Endothelial cell of umbilical vein (primary cell): Measurements from ENCODE around the gene BLOC1S4. TPM values are rescaled to one million over a fixed set of nuclear protein-coding genes. Genes with fewer than 3 reads are reported as not detected.

ENCODE experiments used
- BruUV-seq: library from RNA; stranded (reverse); fragments of 400-500 nt; replicated peaks from 2 replicates; lab custom pipeline; 2021; lab: Mats Ljungman, UMichigan
- CTCF ChIA-PET: fragments of 300-600, 350-600 bp; sonication (Branson Sonifier 250); formaldehyde crosslinking; loops from one replicate; lab custom pipeline; 2021; ENCODE audit warnings: antibody characterized with exemption, inconsistent platforms; lab: Charles Lee
- POLR2A ChIA-PET: fragments of 300-600, 350-600 bp; sonication (Branson Sonifier 250); formaldehyde crosslinking; loops from one replicate; lab custom pipeline; 2021; ENCODE audit warnings: antibody characterized with exemption, inconsistent platforms; lab: Charles Lee
- DNase-seq: peaks from one replicate; pipeline ENCODE4 v3.0.0-alpha.2; 2011; ENCODE audit warnings: low read depth, low spot score
- FAIRE-seq: peaks from 2 replicates; lab custom pipeline; 2011; peaks lifted over from hg19 to GRCh38; lab: Jason Lieb, UNC
- H2AFZ ChIP-seq: 2 replicates; pipeline ENCODE4 v1.6.0; 2012; ENCODE audit warnings: low read depth, low read length, control low read depth, inconsistent platforms
- H3K27ac ChIP-seq: 2 replicates; pipeline ENCODE4 v1.5.1; 2011; ENCODE audit warnings: low read depth, mild to moderate bottlenecking, control low read depth, low read length, moderate library complexity; ENCODE audit not compliant: insufficient read depth
- H3K27me3 ChIP-seq, 2 experiments: 2 replicates each; pipeline versions ENCODE4 v1.6.0 to v1.6.1; 2011; ENCODE audit warnings: low read length in 2 of 2, mixed read lengths in 1 of 2; ENCODE audit not compliant: control insufficient read depth in 2 of 2, insufficient read depth in 2 of 2
- H3K36me3 ChIP-seq, 2 experiments: 2 replicates in 1 of 2; 3 replicates in 1 of 2; pipeline ENCODE4 v1.5.1; 2011; ENCODE audit warnings: low read length in 2 of 2, mild to moderate bottlenecking in 1 of 2, moderate library complexity in 1 of 2; ENCODE audit not compliant: control insufficient read depth in 2 of 2, insufficient read depth in 2 of 2; ENCODE audit errors: extremely low read depth in 1 of 2
- H3K4me1 ChIP-seq: 3 replicates; pipeline ENCODE4 v1.5.1; 2011; ENCODE audit warnings: mild to moderate bottlenecking, low read length; ENCODE audit not compliant: control insufficient read depth, insufficient read depth; ENCODE audit errors: extremely low read depth
- H3K4me2 ChIP-seq: 2 replicates; pipeline ENCODE4 v1.6.1; 2011; ENCODE audit warnings: low read length, control low read depth, mixed read lengths; ENCODE audit not compliant: insufficient read depth
- H3K4me3 ChIP-seq, 3 experiments: fragments of 200-600 bp in 1 of 3; sonication (generic), shearing (Covaris generic) in 1 of 3; replicated peaks in 1 of 3; 2 replicates each; pipeline ENCODE4 v1.5.1; 2011 to 2016; ENCODE audit warnings: control low read depth in 3 of 3, low read length in 3 of 3, mild to moderate bottlenecking in 2 of 3, inconsistent platforms in 1 of 3, low read depth in 1 of 3, moderate library complexity in 1 of 3; ENCODE audit not compliant: insufficient read depth in 1 of 3
- H3K79me2 ChIP-seq: 2 replicates; pipeline ENCODE4 v1.6.0; 2012; ENCODE audit warnings: low read length, inconsistent platforms; ENCODE audit not compliant: control insufficient read depth, insufficient read depth
- H3K9ac ChIP-seq: replicated peaks from 2 replicates; pipeline ENCODE3; 2011; ENCODE audit warnings: low read length, control low read depth; ENCODE audit not compliant: insufficient read depth; ENCODE audit errors: extremely low read depth
- H3K9me1 ChIP-seq: replicated peaks from 3 replicates; pipeline ENCODE4 v1.6.0; 2011; ENCODE audit warnings: mild to moderate bottlenecking, low read length; ENCODE audit not compliant: control insufficient read depth, insufficient read depth; ENCODE audit errors: extremely low read depth
- H3K9me3 ChIP-seq: replicated peaks from 2 replicates; pipeline ENCODE4 v1.5.1; 2012; ENCODE audit warnings: low read length, inconsistent platforms; ENCODE audit not compliant: control insufficient read depth, insufficient read depth
- H4K20me1 ChIP-seq: replicated peaks from 2 replicates; pipeline ENCODE3; 2011; ENCODE audit warnings: mild to moderate bottlenecking, low read length; ENCODE audit not compliant: control insufficient read depth, insufficient read depth; ENCODE audit errors: extremely low read depth
- CTCF ChIP-seq, 2 donors: IDR thresholded peaks; 1 replicate in 1 of 2; 2 replicates in 1 of 2; pipeline ENCODE4 v1.5.1; 2011; ENCODE audit warnings: low read length in 2 of 2, mild to moderate bottlenecking in 2 of 2, moderate library complexity in 2 of 2, control low read depth in 1 of 2, inconsistent platforms in 1 of 2, low read depth in 1 of 2; ENCODE audit not compliant: insufficient read depth in 1 of 2; ENCODE audit errors: extremely low read depth in 1 of 2
- EZH2 ChIP-seq: IDR thresholded peaks from 2 replicates; pipeline ENCODE4 v1.6.1; 2012; ENCODE audit warnings: borderline replicate concordance, low read depth, mild to moderate bottlenecking, moderate library complexity, low read length, inconsistent platforms; ENCODE audit not compliant: severe bottlenecking
- FOS ChIP-seq: IDR thresholded peaks from 2 replicates; pipeline ENCODE4 v1.6.1; 2011; ENCODE audit warnings: mild to moderate bottlenecking, low read length, moderate library complexity, borderline replicate concordance; ENCODE audit not compliant: insufficient read depth
- GATA2 ChIP-seq: IDR thresholded peaks from 2 replicates; pipeline ENCODE4 v1.7.0; 2011; ENCODE audit warnings: low read depth, mild to moderate bottlenecking, moderate library complexity, mixed read lengths, low read length; ENCODE audit not compliant: insufficient read length, insufficient read depth
- JUN ChIP-seq: IDR thresholded peaks from 2 replicates; pipeline ENCODE4 v1.6.1; 2011; ENCODE audit warnings: borderline replicate concordance, low read depth; ENCODE audit not compliant: insufficient read length, insufficient read depth
- MYC ChIP-seq: IDR thresholded peaks from one replicate; pipeline ENCODE4 v1.6.1; 2011; ENCODE audit warnings: mild to moderate bottlenecking, low read depth, low read length
- POLR2A ChIP-seq: IDR thresholded peaks from 2 replicates; pipeline ENCODE4 v1.6.1; 2012; ENCODE audit warnings: low read depth, mild to moderate bottlenecking, control low read depth, low read length
- dilution Hi-C: fragments of 300-500 bp; cut with MboI; formaldehyde crosslinking; loops from one replicate; pipeline ENCODE4 v1.15.0; 2019; ENCODE audit warnings: low sequenced_read_pairs; ENCODE audit not compliant: extremely low pct_ligation_motif_present
- intact Hi-C: fragments of 100-400 bp; cut with micrococcal nuclease; formaldehyde crosslinking; loops from one replicate; pipeline ENCODE4 v1.10.0; 2022
- polyA plus RNA-seq, 4 experiments: library from polyadenylated mRNA; depleted of rRNA in 3 of 4; stranded (reverse) in 3 of 4; unstranded in 1 of 4; fragments of >200 nt; gene quantifications; 2 replicates each; pipeline versions ENCODE4 v1.2.1 to v1.2.3, GENCODE V29; 2011 to 2012; ENCODE audit warnings: missing spikeins in 1 of 4
- total RNA-seq: library from RNA; stranded (reverse); gene quantifications from 2 replicates; pipeline ENCODE4 v1.2.3, GENCODE V29; 2021
- TF ChIP-seq, protein P1 (sequence below): IDR thresholded peaks from 2 replicates; pipeline ENCODE4 v1.6.1; 2011; ENCODE audit not compliant: insufficient read depth, insufficient read length

BLOC1S4 gene
- total and polyA plus RNA-seq, 2 donors (not counting 3 experiments of a cell fraction or from before 2014, with no cell fraction given): 12.7 to 16.9 TPM

- ChIA-PET CTCF (interaction anchor here (1.2 to 1.3 kb wide), 2 partner anchors 13 to 140 kb away, joined by 8 to 11 read pairs; no protein-coding TSS in a partner anchor), POLR2A (no interaction called here)
- Histone ChIP-seq H3K27ac (no peak overlapping the region), H3K4me2 (no peak overlapping the region), H3K36me3 (no peaks in the 10 kb centered on the region), H3K9me3 (no peaks in the 10 kb centered on the region), H3K79me2 (no peaks in the 10 kb centered on the region), H4K20me1 (no peaks in the 10 kb centered on the region), H2AFZ (no peak overlapping the region), H3K27me3 (no peaks in the 10 kb centered on the region), H3K4me1 (peaks cover 3% of the 10 kb centered on the region), H3K9ac (no peak overlapping the region), H3K9me1 (no peaks in the 10 kb centered on the region), H3K4me3 (no peak overlapping the region)
- dilution Hi-C loops (no loop called here), intact Hi-C loops (no loop called here)
- no TSS peak for BruUV-seq
- FAIRE-seq (no peak), DNase-seq (no peak)
- TF ChIP-seq, protein P1, sequence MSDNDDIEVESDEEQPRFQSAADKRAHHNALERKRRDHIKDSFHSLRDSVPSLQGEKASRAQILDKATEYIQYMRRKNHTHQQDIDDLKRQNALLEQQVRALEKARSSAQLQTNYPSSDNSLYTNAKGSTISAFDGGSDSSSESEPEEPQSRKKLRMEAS: no peak
- TF ChIP-seq JUN (no peak), MYC (no peak), FOS (no peak), EZH2 (no peak), POLR2A (no peak), GATA2 (no peak), CTCF (IDR thresholded peaks at IDR 0.05; ENCODE audit: extremely low read depth in 1 of 2, insufficient read depth in 1 of 2, low read depth in 1 of 2, low read length in 2 of 2) (no peak)
Observed at GRCh38 chr4:6733358-6734164, 17.6 kb downstream of the BLOC1S4 start.
